ENCODE results near the gene SPDEF.

The SPDEF gene

DNA sequence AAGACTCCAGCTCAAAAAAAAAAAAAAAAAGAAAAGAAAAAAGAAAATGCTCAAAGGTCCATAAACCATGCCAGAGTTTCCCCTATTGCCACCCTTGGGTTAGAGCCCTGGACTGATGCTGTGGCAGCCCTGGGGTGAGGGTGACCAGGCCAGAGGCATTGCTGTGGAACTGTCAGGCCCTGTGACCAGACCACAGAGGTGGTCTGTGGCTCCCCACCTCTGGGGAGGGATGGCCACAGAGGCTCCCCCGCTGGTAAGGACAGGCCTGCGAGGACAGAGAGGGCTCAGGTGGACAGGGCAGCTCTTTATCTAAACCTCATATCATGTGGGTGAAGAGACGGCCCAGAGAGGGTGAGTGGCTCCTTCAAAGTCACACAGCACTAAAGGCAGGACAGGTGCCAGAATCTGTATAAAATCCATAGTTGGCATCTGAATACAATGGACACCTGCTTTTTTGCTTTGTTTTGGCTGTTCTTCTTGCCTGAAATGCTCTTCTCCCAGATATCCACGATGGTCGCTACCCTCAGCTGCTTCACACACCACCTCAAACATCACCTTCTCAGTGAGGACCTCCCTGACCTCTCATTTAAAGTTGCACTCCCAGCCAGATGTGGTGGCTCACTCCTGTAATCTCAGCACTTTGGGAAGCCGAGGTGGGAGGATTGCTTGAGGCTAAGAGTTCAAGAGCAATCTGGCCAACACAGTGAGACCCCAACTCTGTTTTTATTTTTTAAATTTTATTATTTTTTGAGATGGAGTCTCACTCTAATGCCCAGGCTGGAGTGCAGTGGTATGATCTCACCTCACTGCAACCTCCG lies 22.5 kb upstream of the SPDEF start:
- H3K36me3 ChIP-seq (ENCODE audit: control insufficient read depth in 1 of 2, insufficient read depth in 2 of 2, low read length in 2 of 2): peaks cover 0 to 8% of the 10 kb centered on the region in 2 experiments
- no peak overlapping the region for H3K4me3 ChIP-seq (ENCODE audit: low read depth, low read length)
- no peak overlapping the region for H2BK12ac ChIP-seq (ENCODE audit: low read length)
- no peaks in the 10 kb centered on the region for H3K79me1 ChIP-seq (ENCODE audit: low read length)
- H3K9me3 ChIP-seq (ENCODE audit: insufficient read depth, low read depth, low read length): no peaks in the 10 kb centered on the region
- no peaks in the 10 kb centered on the region for H3K4me1 ChIP-seq (ENCODE audit: control insufficient read depth in 1 of 2, insufficient read depth in 2 of 2, low read length in 2 of 2)
- H3K18ac ChIP-seq (ENCODE audit: low read length): no peak overlapping the region
- no peak overlapping the region for H2BK5ac ChIP-seq (ENCODE audit: low read depth, low read length, poor library complexity)
- no CpG with 5 or more reads among the region's 7 CpGs for WGBS (ENCODE audit: extremely low coverage, insufficient coverage, insufficient read length)
- H2BK120ac ChIP-seq (ENCODE audit: insufficient read depth, low read length, poor library complexity): no peak overlapping the region
- no peaks in the 10 kb centered on the region for H3K27me3 ChIP-seq (ENCODE audit: insufficient read depth, low read length)
- no peak overlapping the region for H4K12ac ChIP-seq (ENCODE audit: low read depth, low read length)
- H3K23ac ChIP-seq (ENCODE audit: low read length): no peak overlapping the region
- H3K27ac ChIP-seq (ENCODE audit: low read depth, low read length): no peak overlapping the region
- no peak overlapping the region for H3K4ac ChIP-seq (ENCODE audit: low read depth, low read length)
- H3K4me2 ChIP-seq (ENCODE audit: low read length): no peak overlapping the region
- no peak overlapping the region for H3K14ac ChIP-seq (ENCODE audit: low read length)
- DNase-seq: no peak
- H2AK5ac ChIP-seq (ENCODE audit: low read length): no peak overlapping the region
- H4K91ac ChIP-seq (ENCODE audit: low read depth, low read length): no peak overlapping the region
- no peak overlapping the region for H3K9ac ChIP-seq (ENCODE audit: low read length)
- H2AFZ ChIP-seq (ENCODE audit: insufficient read depth, low read length, poor library complexity): no peak overlapping the region
- H4K8ac ChIP-seq (ENCODE audit: low read depth, low read length): no peak overlapping the region
- H3K79me2 ChIP-seq (ENCODE audit: control insufficient read depth, insufficient read depth, low read length, poor library complexity): no peaks in the 10 kb centered on the region

DNA sequence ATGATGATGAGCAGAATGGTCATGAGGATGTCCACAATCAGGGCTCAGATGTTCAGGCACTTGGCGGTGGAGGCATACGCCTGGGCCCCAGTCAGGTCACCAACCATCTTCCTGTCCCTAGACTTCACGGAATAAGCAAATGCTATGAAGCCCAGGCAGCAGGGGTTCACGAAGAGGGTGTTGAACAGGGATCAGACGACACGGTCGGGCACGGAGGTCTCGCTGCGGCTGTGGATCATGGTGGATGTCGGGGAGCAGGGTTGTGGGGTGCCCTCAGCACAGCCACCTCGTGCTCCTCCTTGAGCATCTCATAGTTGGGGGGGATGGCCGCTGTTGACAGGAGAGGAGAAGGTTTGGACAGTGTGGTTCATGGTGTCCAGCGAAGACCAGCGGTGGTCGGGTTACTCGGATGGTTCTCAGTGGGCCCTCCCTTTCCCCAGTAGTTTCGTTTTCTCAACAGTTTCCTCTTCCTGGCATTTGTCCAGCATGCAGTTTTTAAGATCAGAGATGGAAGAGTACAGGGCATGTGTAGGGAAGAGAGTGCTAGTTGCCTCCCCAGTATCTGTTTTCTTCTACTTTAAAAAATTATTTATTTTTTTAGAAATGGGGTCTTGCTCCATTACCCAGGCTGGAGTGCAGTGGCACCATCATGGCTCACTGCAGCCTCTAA lies 20.3 kb upstream of the SPDEF start:
- WGBS (ENCODE audit: extremely low coverage, insufficient coverage, insufficient read length): no CpG with 5 or more reads among the region's 18 CpGs
- Histone ChIP-seq H3K79me1 (ENCODE audit: low read length) (no peaks in the 10 kb centered on the region), H3K18ac (ENCODE audit: low read length) (no peak overlapping the region), H3K9ac (ENCODE audit: low read length) (no peak overlapping the region), H3K9me3 (ENCODE audit: insufficient read depth, low read depth, low read length) (no peaks in the 10 kb centered on the region), H3K4ac (ENCODE audit: low read depth, low read length) (no peak overlapping the region), H2BK120ac (ENCODE audit: insufficient read depth, low read length, poor library complexity) (no peak overlapping the region), H3K4me2 (ENCODE audit: low read length) (no peak overlapping the region), H3K27me3 (ENCODE audit: insufficient read depth, low read length) (no peaks in the 10 kb centered on the region), H4K12ac (ENCODE audit: low read depth, low read length) (no peak overlapping the region), H2BK12ac (ENCODE audit: low read length) (no peak overlapping the region), H4K8ac (ENCODE audit: low read depth, low read length) (no peak overlapping the region), H3K14ac (ENCODE audit: low read length) (no peak overlapping the region), H3K4me3 (ENCODE audit: low read depth, low read length) (no peak overlapping the region), H2BK5ac (ENCODE audit: low read depth, low read length, poor library complexity) (no peak overlapping the region), H3K23ac (ENCODE audit: low read length) (no peak overlapping the region), H2AK5ac (ENCODE audit: low read length) (no peak overlapping the region), H3K79me2 (ENCODE audit: control insufficient read depth, insufficient read depth, low read length, poor library complexity) (no peaks in the 10 kb centered on the region), H2AFZ (ENCODE audit: insufficient read depth, low read length, poor library complexity) (no peak overlapping the region), H3K36me3 (ENCODE audit: control insufficient read depth in 1 of 2, insufficient read depth in 2 of 2, low read length in 2 of 2) (peaks cover 0 to 2% of the 10 kb centered on the region in 2 experiments), H4K91ac (ENCODE audit: low read depth, low read length) (no peak overlapping the region), H3K27ac (ENCODE audit: low read depth, low read length) (no peak overlapping the region), H3K4me1 (ENCODE audit: control insufficient read depth in 1 of 2, insufficient read depth in 2 of 2, low read length in 2 of 2) (no peaks in the 10 kb centered on the region)
- no peak for DNase-seq

DNA sequence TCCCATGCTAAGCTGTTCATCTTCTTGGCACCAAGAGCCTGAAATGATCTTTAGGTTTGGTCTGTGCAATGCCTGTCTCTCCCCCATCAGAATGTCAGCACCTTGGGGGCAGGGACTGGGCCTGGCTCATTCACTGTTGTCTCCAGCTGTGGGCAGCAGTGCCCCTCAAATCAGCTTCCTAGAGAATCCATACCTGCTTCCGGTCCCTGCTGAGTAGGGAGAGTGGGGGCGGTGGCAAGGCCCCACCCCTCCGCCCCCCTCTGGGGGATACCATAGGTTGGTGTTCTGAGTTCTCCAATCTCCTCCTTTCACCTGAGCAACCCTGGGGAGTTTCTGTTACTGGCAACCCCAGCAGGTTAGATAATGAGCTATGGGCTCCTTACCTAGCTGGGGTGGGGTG lies 19.2 kb upstream of the SPDEF start:
- Histone ChIP-seq H4K91ac (ENCODE audit: low read depth, low read length) (no peak overlapping the region), H2BK12ac (ENCODE audit: low read length) (no peak overlapping the region), H3K4me1 (ENCODE audit: control insufficient read depth in 1 of 2, insufficient read depth in 2 of 2, low read length in 2 of 2) (no peaks in the 10 kb centered on the region), H3K79me2 (ENCODE audit: control insufficient read depth, insufficient read depth, low read length, poor library complexity) (no peaks in the 10 kb centered on the region), H3K27me3 (ENCODE audit: insufficient read depth, low read length) (no peaks in the 10 kb centered on the region), H2BK5ac (ENCODE audit: low read depth, low read length, poor library complexity) (no peak overlapping the region), H2BK120ac (ENCODE audit: insufficient read depth, low read length, poor library complexity) (no peak overlapping the region), H3K4me2 (ENCODE audit: low read length) (no peak overlapping the region), H3K23ac (ENCODE audit: low read length) (no peak overlapping the region), H3K18ac (ENCODE audit: low read length) (no peak overlapping the region), H3K4ac (ENCODE audit: low read depth, low read length) (no peak overlapping the region), H2AFZ (ENCODE audit: insufficient read depth, low read length, poor library complexity) (no peak overlapping the region), H3K27ac (ENCODE audit: low read depth, low read length) (no peak overlapping the region), H2AK5ac (ENCODE audit: low read length) (no peak overlapping the region), H3K36me3 (ENCODE audit: control insufficient read depth in 1 of 2, insufficient read depth in 2 of 2, low read length in 2 of 2) (no peaks in the 10 kb centered on the region), H3K9me3 (ENCODE audit: insufficient read depth, low read depth, low read length) (no peaks in the 10 kb centered on the region), H3K4me3 (ENCODE audit: low read depth, low read length) (no peak overlapping the region), H3K79me1 (ENCODE audit: low read length) (no peaks in the 10 kb centered on the region), H3K9ac (ENCODE audit: low read length) (no peak overlapping the region), H4K8ac (ENCODE audit: low read depth, low read length) (no peak overlapping the region), H4K12ac (ENCODE audit: low read depth, low read length) (no peak overlapping the region), H3K14ac (ENCODE audit: low read length) (no peak overlapping the region)
- no peak for DNase-seq
- no CpG with 5 or more reads among the region's 3 CpGs for WGBS (ENCODE audit: extremely low coverage, insufficient coverage, insufficient read length)

DNA sequence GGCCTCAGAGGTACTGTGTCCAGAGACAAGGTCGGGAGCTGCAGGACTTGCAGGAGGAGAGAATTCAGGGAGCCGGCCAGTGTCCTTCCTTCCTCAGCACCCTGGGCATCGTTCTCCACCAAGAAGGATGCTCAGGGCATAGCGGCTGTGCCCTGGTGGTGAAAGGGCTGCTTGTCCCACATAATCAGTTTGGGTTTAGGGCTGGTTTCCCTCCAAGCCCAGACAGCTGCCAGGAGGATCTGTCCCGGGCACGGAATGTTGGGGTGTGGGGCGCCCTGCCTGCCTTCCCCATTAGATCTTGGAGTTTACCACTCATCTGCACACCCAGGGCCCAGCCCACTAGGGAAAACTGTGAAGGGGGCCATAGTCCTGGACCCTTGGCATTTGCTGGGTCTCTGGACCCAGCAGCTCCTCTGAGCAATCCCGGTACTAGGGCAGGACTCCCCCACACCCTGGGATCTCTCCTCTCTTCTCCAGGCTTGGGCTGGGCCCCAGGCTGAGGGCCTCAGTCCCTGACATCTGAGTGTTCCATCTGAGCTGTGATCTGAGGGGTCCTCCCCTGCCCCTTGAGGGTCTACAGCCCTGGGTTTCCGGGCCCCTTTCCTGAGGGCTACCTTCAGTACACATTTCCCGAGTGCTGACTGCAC lies 18.6 kb upstream of the SPDEF start:
- Histone ChIP-seq H3K23ac (ENCODE audit: low read length) (no peak overlapping the region), H4K91ac (ENCODE audit: low read depth, low read length) (no peak overlapping the region), H3K4me3 (ENCODE audit: low read depth, low read length) (no peak overlapping the region), H3K36me3 (ENCODE audit: control insufficient read depth in 1 of 2, insufficient read depth in 2 of 2, low read length in 2 of 2) (no peaks in the 10 kb centered on the region), H3K4ac (ENCODE audit: low read depth, low read length) (no peak overlapping the region), H2BK12ac (ENCODE audit: low read length) (no peak overlapping the region), H4K12ac (ENCODE audit: low read depth, low read length) (no peak overlapping the region), H2BK120ac (ENCODE audit: insufficient read depth, low read length, poor library complexity) (no peak overlapping the region), H3K27ac (ENCODE audit: low read depth, low read length) (no peak overlapping the region), H2AFZ (ENCODE audit: insufficient read depth, low read length, poor library complexity) (no peak overlapping the region), H3K27me3 (ENCODE audit: insufficient read depth, low read length) (no peaks in the 10 kb centered on the region), H3K18ac (ENCODE audit: low read length) (no peak overlapping the region), H3K9ac (ENCODE audit: low read length) (no peak overlapping the region), H2AK5ac (ENCODE audit: low read length) (no peak overlapping the region), H3K4me2 (ENCODE audit: low read length) (no peak overlapping the region), H3K79me2 (ENCODE audit: control insufficient read depth, insufficient read depth, low read length, poor library complexity) (no peaks in the 10 kb centered on the region), H3K79me1 (ENCODE audit: low read length) (no peaks in the 10 kb centered on the region), H3K14ac (ENCODE audit: low read length) (no peak overlapping the region), H2BK5ac (ENCODE audit: low read depth, low read length, poor library complexity) (no peak overlapping the region), H3K9me3 (ENCODE audit: insufficient read depth, low read depth, low read length) (no peaks in the 10 kb centered on the region), H4K8ac (ENCODE audit: low read depth, low read length) (no peak overlapping the region), H3K4me1 (ENCODE audit: control insufficient read depth in 1 of 2, insufficient read depth in 2 of 2, low read length in 2 of 2) (no peaks in the 10 kb centered on the region)
- no CpG with 5 or more reads among the region's 10 CpGs for WGBS (ENCODE audit: extremely low coverage, insufficient coverage, insufficient read length)
- no peak for DNase-seq

Data from trophoblast cell (in vitro differentiated cells and primary cell).